GM23338 (cell line): ENCODE measurements around the gene SUSD3. TPM values are rescaled to one million over a fixed set of nuclear protein-coding genes. Genes with fewer than 3 reads are reported as not detected.

Source experiments
- ATAC-seq: fragments of 200-7000 bp; cut with Tn5 transposase; 3 replicates; pipeline ENCODE4 v1.9.1; 2020
- DNase-seq: peaks from one replicate; pipeline ENCODE4 v3.0.0-alpha.2; 2015; ENCODE audit warnings: low spot score
- H2AFZ ChIP-seq: fragments of 200-600 bp; sonication (generic); 2 replicates; pipeline ENCODE4 v1.8.0; 2016; ENCODE audit warnings: antibody characterized with exemption, mild to moderate bottlenecking, moderate library complexity
- H3F3A ChIP-seq: fragments of 200-600 bp; sonication (generic); replicated peaks from 2 replicates; pipeline ENCODE4 v1.8.0; 2017; ENCODE audit warnings: antibody characterized with exemption, mixed run types, low read depth
- H3K27ac ChIP-seq: fragments of 200-600 bp; sonication (generic); 2 replicates; pipeline ENCODE4 v1.6.1; 2016; ENCODE audit warnings: low read depth
- H3K27me3 ChIP-seq: fragments of 200-600 bp; sonication (generic); 2 replicates; pipeline ENCODE4 v1.8.0; 2016; ENCODE audit warnings: mild to moderate bottlenecking, mixed run types, moderate library complexity; ENCODE audit not compliant: insufficient read depth
- H3K36me3 ChIP-seq: fragments of 200-600 bp; sonication (generic); 2 replicates; pipeline ENCODE4 v1.8.0; 2016; ENCODE audit warnings: mild to moderate bottlenecking; ENCODE audit not compliant: insufficient read depth
- H3K4me1 ChIP-seq: fragments of 200-600 bp; sonication (generic); 2 replicates; pipeline ENCODE4 v1.8.0; 2016; ENCODE audit warnings: mild to moderate bottlenecking, moderate library complexity; ENCODE audit not compliant: insufficient read depth
- H3K4me2 ChIP-seq: fragments of 200-600 bp; sonication (generic); 2 replicates; pipeline ENCODE4 v1.7.1; 2017; ENCODE audit warnings: mixed run types
- H3K4me3 ChIP-seq: fragments of 200-600 bp; sonication (generic); 2 replicates; pipeline ENCODE4 v1.6.1; 2016; ENCODE audit warnings: mixed run types
- H3K79me2 ChIP-seq: fragments of 200-600 bp; sonication (generic); replicated peaks from 2 replicates; pipeline ENCODE4 v1.8.0; 2017; ENCODE audit warnings: mild to moderate bottlenecking; ENCODE audit not compliant: insufficient read depth
- H3K9me2 ChIP-seq: fragments of 200-600 bp; sonication (generic); 2 replicates; pipeline ENCODE4 v1.8.0; 2017; ENCODE audit not compliant: insufficient read depth
- H4K20me1 ChIP-seq: fragments of 200-600 bp; sonication (generic); replicated peaks from 2 replicates; pipeline ENCODE4 v1.8.0; 2017; ENCODE audit warnings: mild to moderate bottlenecking; ENCODE audit not compliant: insufficient read depth
- H3K27ac Mint-ChIP-seq: 2 replicates; pipeline ENCODE4 v1.8.0; 2020; ENCODE audit warnings: inconsistent platforms, mild to moderate bottlenecking, moderate library complexity, mixed read lengths
- H3K27me3 Mint-ChIP-seq: 3 replicates; pipeline ENCODE4 v1.8.0; 2022; ENCODE audit warnings: low read depth, mild to moderate bottlenecking, moderate library complexity, mixed read lengths, inconsistent platforms; ENCODE audit not compliant: insufficient read depth, poor library complexity
- H3K36me3 Mint-ChIP-seq: 3 replicates; pipeline ENCODE4 v1.8.0; 2021; ENCODE audit warnings: low read depth, mild to moderate bottlenecking, inconsistent platforms, moderate library complexity, mixed read lengths
- H3K4me1 Mint-ChIP-seq: 3 replicates; pipeline ENCODE4 v1.8.0; 2020; ENCODE audit warnings: mild to moderate bottlenecking, inconsistent platforms, mixed read lengths
- H3K4me3 Mint-ChIP-seq: 3 replicates; pipeline ENCODE4 v1.8.0; 2021; ENCODE audit warnings: moderate library complexity, mild to moderate bottlenecking, inconsistent platforms, mixed read lengths
- H3K9me3 Mint-ChIP-seq: 3 replicates; pipeline ENCODE4 v1.8.0; 2020; ENCODE audit warnings: moderate library complexity, mild to moderate bottlenecking, inconsistent platforms, mixed read lengths
- CREB1 ChIP-seq: fragments of 250-450 bp; sonication (Bioruptor Pico); IDR thresholded peaks from 2 replicates; pipeline ENCODE4 v1.5.0; 2020; ENCODE audit warnings: low read depth, mild to moderate bottlenecking, moderate library complexity
- CTCF ChIP-seq, 2 experiments: fragments of 200-600 bp in 1 of 2; sonication (generic) in 1 of 2; conservative IDR thresholded peaks; 2 replicates each; pipeline versions ENCODE4 v1.5.1 to v1.6.1; 2016 to 2017; ENCODE audit warnings: antibody characterized with exemption in 2 of 2, low read depth in 2 of 2, mild to moderate bottlenecking in 2 of 2, moderate library complexity in 1 of 2
- ETS1 ChIP-seq: IDR thresholded peaks from 2 replicates; pipeline ENCODE4 v1.6.1; 2016; ENCODE audit warnings: antibody characterized with exemption
- EZH2 ChIP-seq: fragments of 200-600 bp; sonication (generic); IDR thresholded peaks from one replicate; pipeline ENCODE4 v1.8.0; 2017; ENCODE audit warnings: antibody characterized with exemption, mild to moderate bottlenecking, low read depth; ENCODE audit not compliant: unreplicated experiment
- EZH2phosphoT487 ChIP-seq: fragments of 200-600 bp; sonication (generic); IDR thresholded peaks from one replicate; pipeline ENCODE4 v1.8.1; 2018; ENCODE audit warnings: antibody characterized with exemption; ENCODE audit not compliant: unreplicated experiment
- JUNB ChIP-seq: IDR thresholded peaks from one replicate; pipeline ENCODE4 v1.6.1; 2016; ENCODE audit warnings: antibody characterized with exemption; ENCODE audit not compliant: unreplicated experiment
- NANOG ChIP-seq: IDR thresholded peaks from 2 replicates; pipeline ENCODE4 v1.6.1; 2016; ENCODE audit warnings: antibody characterized with exemption, borderline replicate concordance
- POLR2AphosphoS5 ChIP-seq: IDR thresholded peaks from 2 replicates; pipeline ENCODE4 v1.6.1; 2016; ENCODE audit warnings: antibody characterized with exemption, low read depth
- STAT1 ChIP-seq: IDR thresholded peaks from one replicate; pipeline ENCODE4 v1.6.1; 2016; ENCODE audit warnings: antibody characterized with exemption; ENCODE audit not compliant: unreplicated experiment
- ZNF114 ChIP-seq: fragments of 250-450 bp; sonication (Bioruptor Pico); IDR thresholded peaks from 2 replicates; pipeline ENCODE4 v1.5.0; 2020; ENCODE audit warnings: mild to moderate bottlenecking, moderate library complexity
- ZNF331 ChIP-seq: fragments of 250-450 bp; sonication (Bioruptor Pico); IDR thresholded peaks from 2 replicates; pipeline ENCODE4 v1.5.0; 2020; ENCODE audit warnings: low read depth, mild to moderate bottlenecking, moderate library complexity
- polyA plus RNA-seq: library from polyadenylated mRNA; unstranded; fragments of >200 nt; fragmentation: Nextera tagmentation; extraction: Ambion mirVana; gene quantifications from 2 replicates; pipeline ENCODE4 v1.2.1, GENCODE V29; 2016
- total RNA-seq: library from RNA; depleted of rRNA; stranded (reverse); fragments of >200 nt; shearing (Covaris generic); gene quantifications from 2 replicates; pipeline ENCODE4 v1.2.3, GENCODE V29; 2014
- TF ChIP-seq, protein P1 (sequence below): fragments of 250-450 bp; sonication (Bioruptor Pico); IDR thresholded peaks from 2 replicates; pipeline ENCODE4 v1.5.0; 2020; ENCODE audit warnings: mild to moderate bottlenecking, moderate library complexity
- TF ChIP-seq, protein P2 (sequence below): IDR thresholded peaks from one replicate; pipeline ENCODE4 v1.6.1; 2018; ENCODE audit warnings: antibody characterized with exemption; ENCODE audit not compliant: unreplicated experiment

Gene SUSD3
- total and polyA plus RNA-seq, 2 experiments from 2014 or later = 6.9 to 20.1 TPM

GRCh38 chr9:93011114-93011513, 47.4 kb upstream of the SUSD3 start:
- Histone ChIP-seq H3K36me3 (no peaks in the 10 kb centered on the region), H4K20me1 (no peaks in the 10 kb centered on the region), H3K27me3 (no peaks in the 10 kb centered on the region), H3K4me3 (no peak overlapping the region), H2AFZ (no peak overlapping the region), H3K79me2 (no peaks in the 10 kb centered on the region), H3K27ac (no peak overlapping the region), H3K4me1 (no peaks in the 10 kb centered on the region; the same call in 1 of the 2 replicates), H3F3A (no peaks in the 10 kb centered on the region), H3K9me2 (no peaks in the 10 kb centered on the region), H3K4me2 (no peak overlapping the region)
- H3K27me3 Mint-ChIP-seq = peaks cover 10% of the 10 kb centered on the region
- H3K4me3 Mint-ChIP-seq = no peak overlapping the region
- no peaks in the 10 kb centered on the region for H3K9me3 Mint-ChIP-seq
- no peaks in the 10 kb centered on the region for H3K36me3 Mint-ChIP-seq
- H3K27ac Mint-ChIP-seq = no peak overlapping the region
- DNase-seq (no peak), ATAC-seq (no peak)
- TF ChIP-seq CREB1 (CRISPR knock-in tag) (no peak), EZH2phosphoT487 (no peak), ETS1 (no peak), JUNB (no peak), ZNF331 (CRISPR knock-in tag) (no peak), NANOG (no peak), CTCF (conservative IDR thresholded peaks at IDR 0.05; ENCODE audit: low read depth in 2 of 2) (no peak), POLR2AphosphoS5 (no peak), EZH2 (no peak), STAT1 (no peak), ZNF114 (no peak)
- TF ChIP-seq, protein P1, sequence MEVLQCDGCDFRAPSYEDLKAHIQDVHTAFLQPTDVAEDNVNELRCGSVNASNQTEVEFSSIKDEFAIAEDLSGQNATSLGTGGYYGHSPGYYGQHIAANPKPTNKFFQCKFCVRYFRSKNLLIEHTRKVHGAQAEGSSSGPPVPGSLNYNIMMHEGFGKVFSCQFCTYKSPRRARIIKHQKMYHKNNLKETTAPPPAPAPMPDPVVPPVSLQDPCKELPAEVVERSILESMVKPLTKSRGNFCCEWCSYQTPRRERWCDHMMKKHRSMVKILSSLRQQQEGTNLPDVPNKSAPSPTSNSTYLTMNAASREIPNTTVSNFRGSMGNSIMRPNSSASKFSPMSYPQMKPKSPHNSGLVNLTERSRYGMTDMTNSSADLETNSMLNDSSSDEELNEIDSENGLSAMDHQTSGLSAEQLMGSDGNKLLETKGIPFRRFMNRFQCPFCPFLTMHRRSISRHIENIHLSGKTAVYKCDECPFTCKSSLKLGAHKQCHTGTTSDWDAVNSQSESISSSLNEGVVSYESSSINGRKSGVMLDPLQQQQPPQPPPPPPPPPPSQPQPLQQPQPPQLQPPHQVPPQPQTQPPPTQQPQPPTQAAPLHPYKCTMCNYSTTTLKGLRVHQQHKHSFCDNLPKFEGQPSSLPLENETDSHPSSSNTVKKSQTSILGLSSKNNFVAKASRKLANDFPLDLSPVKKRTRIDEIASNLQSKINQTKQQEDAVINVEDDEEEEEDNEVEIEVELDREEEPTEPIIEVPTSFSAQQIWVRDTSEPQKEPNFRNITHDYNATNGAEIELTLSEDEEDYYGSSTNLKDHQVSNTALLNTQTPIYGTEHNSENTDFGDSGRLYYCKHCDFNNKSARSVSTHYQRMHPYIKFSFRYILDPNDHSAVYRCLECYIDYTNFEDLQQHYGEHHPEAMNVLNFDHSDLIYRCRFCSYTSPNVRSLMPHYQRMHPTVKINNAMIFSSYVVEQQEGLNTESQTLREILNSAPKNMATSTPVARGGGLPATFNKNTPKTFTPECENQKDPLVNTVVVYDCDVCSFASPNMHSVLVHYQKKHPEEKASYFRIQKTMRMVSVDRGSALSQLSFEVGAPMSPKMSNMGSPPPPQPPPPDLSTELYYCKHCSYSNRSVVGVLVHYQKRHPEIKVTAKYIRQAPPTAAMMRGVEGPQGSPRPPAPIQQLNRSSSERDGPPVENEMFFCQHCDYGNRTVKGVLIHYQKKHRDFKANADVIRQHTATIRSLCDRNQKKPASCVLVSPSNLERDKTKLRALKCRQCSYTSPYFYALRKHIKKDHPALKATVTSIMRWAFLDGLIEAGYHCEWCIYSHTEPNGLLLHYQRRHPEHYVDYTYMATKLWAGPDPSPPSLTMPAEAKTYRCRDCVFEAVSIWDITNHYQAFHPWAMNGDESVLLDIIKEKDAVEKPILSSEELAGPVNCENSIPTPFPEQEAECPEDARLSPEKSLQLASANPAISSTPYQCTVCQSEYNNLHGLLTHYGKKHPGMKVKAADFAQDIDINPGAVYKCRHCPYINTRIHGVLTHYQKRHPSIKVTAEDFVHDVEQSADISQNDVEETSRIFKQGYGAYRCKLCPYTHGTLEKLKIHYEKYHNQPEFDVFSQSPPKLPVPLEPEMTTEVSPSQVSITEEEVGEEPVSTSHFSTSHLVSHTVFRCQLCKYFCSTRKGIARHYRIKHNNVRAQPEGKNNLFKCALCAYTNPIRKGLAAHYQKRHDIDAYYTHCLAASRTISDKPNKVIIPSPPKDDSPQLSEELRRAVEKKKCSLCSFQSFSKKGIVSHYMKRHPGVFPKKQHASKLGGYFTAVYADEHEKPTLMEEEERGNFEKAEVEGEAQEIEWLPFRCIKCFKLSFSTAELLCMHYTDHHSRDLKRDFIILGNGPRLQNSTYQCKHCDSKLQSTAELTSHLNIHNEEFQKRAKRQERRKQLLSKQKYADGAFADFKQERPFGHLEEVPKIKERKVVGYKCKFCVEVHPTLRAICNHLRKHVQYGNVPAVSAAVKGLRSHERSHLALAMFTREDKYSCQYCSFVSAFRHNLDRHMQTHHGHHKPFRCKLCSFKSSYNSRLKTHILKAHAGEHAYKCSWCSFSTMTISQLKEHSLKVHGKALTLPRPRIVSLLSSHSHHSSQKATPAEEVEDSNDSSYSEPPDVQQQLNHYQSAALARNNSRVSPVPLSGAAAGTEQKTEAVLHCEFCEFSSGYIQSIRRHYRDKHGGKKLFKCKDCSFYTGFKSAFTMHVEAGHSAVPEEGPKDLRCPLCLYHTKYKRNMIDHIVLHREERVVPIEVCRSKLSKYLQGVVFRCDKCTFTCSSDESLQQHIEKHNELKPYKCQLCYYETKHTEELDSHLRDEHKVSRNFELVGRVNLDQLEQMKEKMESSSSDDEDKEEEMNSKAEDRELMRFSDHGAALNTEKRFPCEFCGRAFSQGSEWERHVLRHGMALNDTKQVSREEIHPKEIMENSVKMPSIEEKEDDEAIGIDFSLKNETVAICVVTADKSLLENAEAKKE (CRISPR knock-in tag) = no peak
- TF ChIP-seq, protein P2, sequence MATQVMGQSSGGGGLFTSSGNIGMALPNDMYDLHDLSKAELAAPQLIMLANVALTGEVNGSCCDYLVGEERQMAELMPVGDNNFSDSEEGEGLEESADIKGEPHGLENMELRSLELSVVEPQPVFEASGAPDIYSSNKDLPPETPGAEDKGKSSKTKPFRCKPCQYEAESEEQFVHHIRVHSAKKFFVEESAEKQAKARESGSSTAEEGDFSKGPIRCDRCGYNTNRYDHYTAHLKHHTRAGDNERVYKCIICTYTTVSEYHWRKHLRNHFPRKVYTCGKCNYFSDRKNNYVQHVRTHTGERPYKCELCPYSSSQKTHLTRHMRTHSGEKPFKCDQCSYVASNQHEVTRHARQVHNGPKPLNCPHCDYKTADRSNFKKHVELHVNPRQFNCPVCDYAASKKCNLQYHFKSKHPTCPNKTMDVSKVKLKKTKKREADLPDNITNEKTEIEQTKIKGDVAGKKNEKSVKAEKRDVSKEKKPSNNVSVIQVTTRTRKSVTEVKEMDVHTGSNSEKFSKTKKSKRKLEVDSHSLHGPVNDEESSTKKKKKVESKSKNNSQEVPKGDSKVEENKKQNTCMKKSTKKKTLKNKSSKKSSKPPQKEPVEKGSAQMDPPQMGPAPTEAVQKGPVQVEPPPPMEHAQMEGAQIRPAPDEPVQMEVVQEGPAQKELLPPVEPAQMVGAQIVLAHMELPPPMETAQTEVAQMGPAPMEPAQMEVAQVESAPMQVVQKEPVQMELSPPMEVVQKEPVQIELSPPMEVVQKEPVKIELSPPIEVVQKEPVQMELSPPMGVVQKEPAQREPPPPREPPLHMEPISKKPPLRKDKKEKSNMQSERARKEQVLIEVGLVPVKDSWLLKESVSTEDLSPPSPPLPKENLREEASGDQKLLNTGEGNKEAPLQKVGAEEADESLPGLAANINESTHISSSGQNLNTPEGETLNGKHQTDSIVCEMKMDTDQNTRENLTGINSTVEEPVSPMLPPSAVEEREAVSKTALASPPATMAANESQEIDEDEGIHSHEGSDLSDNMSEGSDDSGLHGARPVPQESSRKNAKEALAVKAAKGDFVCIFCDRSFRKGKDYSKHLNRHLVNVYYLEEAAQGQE = no peak
- peaks cover 13% of the 10 kb centered on the region; the same call in 2 of the 3 replicates for H3K4me1 Mint-ChIP-seq
